ENCODE data around the gene IQCF6. TPM values are rescaled to one million over a fixed set of nuclear protein-coding genes. Genes with fewer than 3 reads are reported as not detected.
"Not testable (repeated sequence)": the region's sequence is repeated elsewhere in the genome, so short reads cannot be mapped to it uniquely, and the experiment has no call there.

IQCF6 gene
- total RNA-seq, 2 experiments from 2014 or later, result not detected

DNA sequence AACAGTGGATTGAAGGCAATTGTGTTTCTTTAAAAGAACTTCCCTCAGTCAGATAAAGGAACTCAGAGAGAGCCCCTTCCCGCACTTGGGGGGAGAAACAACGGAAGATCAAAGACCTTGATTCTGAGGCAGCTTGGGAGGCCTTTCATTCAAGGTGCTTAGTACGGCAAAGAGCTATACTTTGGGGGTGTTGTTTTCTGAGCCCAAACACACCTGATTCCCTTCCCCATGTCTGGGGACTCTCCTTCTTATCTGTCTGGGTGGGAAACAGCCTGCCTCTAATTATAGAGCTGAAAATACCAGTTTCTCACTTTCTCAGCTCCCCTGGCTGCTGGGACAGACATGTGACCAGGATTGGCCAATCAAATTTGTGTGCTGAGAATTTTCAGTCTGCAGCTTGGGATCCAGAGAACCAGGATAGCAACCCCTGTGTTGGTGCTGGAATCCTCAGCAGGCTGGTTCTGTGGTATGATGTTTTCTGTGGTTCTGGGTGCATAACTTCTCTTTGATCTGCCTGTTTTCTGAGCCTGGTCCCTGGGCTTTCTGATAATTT, 19.4 kb upstream of the IQCF6 start:
- no peak overlapping the region for H3K27ac Mint-ChIP-seq
- peaks cover 6% of the 10 kb centered on the region for H3K36me3 Mint-ChIP-seq
- CTCF ChIA-PET, result interaction anchor here (0.7 to 12.1 kb wide), 10 partner anchors 14 to 297 kb away, joined by 3 to 128 read pairs (median 4); partner anchors contain the start of gene DUSP7
- H3K4me1 Mint-ChIP-seq, result peaks cover 43% of the 10 kb centered on the region
- H3K27me3 Mint-ChIP-seq, result peaks cover 19% of the 10 kb centered on the region
- no peak for DNase-seq
- no peak for ATAC-seq
- no peak overlapping the region for H3K4me3 Mint-ChIP-seq
- no peaks in the 10 kb centered on the region for H3K9me3 Mint-ChIP-seq (ENCODE audit: low read depth)

DNA sequence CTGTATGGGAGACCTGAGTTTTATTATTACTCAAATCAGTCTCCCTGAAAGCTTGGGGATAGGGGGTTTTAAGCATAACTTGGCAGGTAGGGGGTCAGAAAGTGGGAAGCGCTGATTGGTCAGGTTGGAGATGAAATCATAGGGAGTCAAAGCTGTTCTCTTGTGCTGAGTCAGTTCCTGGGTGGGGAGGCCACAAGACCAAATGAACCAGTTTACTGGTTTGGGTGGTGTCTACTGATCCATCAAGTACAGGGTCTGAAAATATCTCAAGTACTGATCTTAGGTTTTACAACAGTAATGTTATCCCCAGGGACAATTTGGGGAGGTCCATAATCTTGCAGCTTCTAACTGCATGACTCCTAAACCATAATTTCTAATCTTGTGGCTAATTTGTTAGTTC, 17.8 kb upstream of the IQCF6 start:
- DNase-seq (peak; percentile 86), ATAC-seq (peak; percentile 80)
- peaks cover 39% of the 10 kb centered on the region for H3K4me1 Mint-ChIP-seq
- peak overlapping the region; percentile 75 for H3K27ac Mint-ChIP-seq
- no peak overlapping the region for H3K4me3 Mint-ChIP-seq
- peaks cover 6% of the 10 kb centered on the region for H3K36me3 Mint-ChIP-seq
- peaks cover 19% of the 10 kb centered on the region for H3K27me3 Mint-ChIP-seq
- H3K9me3 Mint-ChIP-seq (ENCODE audit: low read depth), result no peaks in the 10 kb centered on the region
- CTCF ChIA-PET, result interaction anchor here (1.1 to 12.1 kb wide), 6 partner anchors 17 to 295 kb away, joined by 3 to 128 read pairs (median 5); no protein-coding TSS in a partner anchor

DNA sequence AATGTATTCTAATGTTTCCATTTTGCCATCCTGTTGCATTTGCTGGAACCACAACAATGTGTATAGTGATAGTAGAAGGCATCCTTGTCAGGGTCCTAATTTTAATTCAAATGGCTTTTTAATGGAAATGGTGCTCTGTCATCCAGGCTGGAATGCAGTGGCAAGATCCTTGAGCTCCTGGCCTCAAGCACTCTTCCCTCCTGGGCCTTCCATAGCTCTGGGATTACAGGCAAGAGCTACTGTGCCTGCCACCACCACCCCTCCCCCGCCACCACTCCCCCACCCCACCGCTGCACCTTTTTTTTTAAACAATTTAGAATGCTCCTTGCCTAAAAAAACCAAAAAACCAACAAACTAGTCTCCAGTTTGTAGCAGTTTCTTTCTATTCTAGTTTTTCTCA, 15.2 kb upstream of the IQCF6 start:
- peaks cover 7% of the 10 kb centered on the region for H3K36me3 Mint-ChIP-seq
- DNase-seq, result no peak
- H3K27ac Mint-ChIP-seq, result no peak overlapping the region
- peaks cover 19% of the 10 kb centered on the region for H3K27me3 Mint-ChIP-seq
- no peak overlapping the region for H3K4me3 Mint-ChIP-seq
- H3K4me1 Mint-ChIP-seq, result peaks cover 41% of the 10 kb centered on the region
- CTCF ChIA-PET, result no interaction called here
- ATAC-seq, result no peak
- H3K9me3 Mint-ChIP-seq (ENCODE audit: low read depth), result no peaks in the 10 kb centered on the region

DNA sequence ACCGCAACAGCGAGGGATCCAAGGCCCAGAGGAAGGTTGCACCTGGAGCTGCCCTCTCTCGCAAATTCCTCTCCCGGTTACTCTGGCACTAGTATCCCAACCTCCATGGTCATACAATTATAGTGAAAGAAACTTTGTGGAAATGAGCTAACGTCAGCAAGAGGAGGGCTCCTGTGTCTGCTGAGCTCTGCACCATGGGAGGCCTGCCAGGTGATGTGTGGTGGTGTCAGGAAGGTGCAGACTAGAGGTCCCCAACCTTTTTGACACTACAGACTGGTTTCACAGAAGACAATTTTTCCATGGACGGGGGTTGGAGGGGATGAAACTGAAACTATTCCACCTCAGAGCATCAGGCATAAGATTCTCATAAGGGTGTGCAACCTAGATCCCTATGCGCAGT, 13.2 kb upstream of the IQCF6 start:
- Mint-ChIP-seq H3K27ac (no peak overlapping the region), H3K4me3 (no peak overlapping the region), H3K4me1 (peaks cover 34% of the 10 kb centered on the region), H3K36me3 (peaks cover 9% of the 10 kb centered on the region), H3K9me3 (ENCODE audit: low read depth) (no peaks in the 10 kb centered on the region), H3K27me3 (peaks cover 25% of the 10 kb centered on the region)
- no peak for DNase-seq
- CTCF ChIA-PET, result interaction anchor here (1.3 to 2.8 kb wide), 2 partner anchors 9 to 73 kb away, joined by 3 to 11 read pairs; no protein-coding TSS in a partner anchor
- no peak for ATAC-seq

DNA sequence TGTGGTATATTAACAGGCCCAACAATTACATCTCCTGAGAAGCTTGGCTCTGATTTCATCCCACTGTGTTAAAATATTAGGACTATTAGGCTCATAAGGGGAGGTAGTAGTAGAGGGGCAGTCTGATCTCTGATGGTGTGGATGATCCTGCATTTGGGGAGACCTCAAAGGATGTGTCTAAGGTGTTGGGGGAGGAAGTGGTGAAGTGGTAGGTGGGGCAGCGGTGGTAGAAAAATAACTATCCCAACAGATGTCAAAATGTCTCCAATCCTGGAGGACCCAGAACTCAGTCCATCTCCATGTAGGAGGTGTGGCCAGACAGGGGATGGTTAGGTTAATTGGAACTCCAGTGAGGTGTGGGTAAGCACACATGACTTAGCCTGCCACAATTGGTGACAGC, 10.4 kb upstream of the IQCF6 start:
- Mint-ChIP-seq H3K4me3 (no peak overlapping the region), H3K27ac (peak overlapping the region; percentile 35), H3K27me3 (peaks cover 31% of the 10 kb centered on the region), H3K9me3 (ENCODE audit: low read depth) (no peaks in the 10 kb centered on the region), H3K4me1 (peaks cover 22% of the 10 kb centered on the region), H3K36me3 (peaks cover 3% of the 10 kb centered on the region)
- peak; percentile 63 for ATAC-seq
- peak; percentile 51 for DNase-seq
- CTCF ChIA-PET, result interaction anchor here (1.2 to 2.2 kb wide), 3 partner anchors 12 to 70 kb away, joined by 3 to 6 read pairs (median 5); no protein-coding TSS in a partner anchor

DNA sequence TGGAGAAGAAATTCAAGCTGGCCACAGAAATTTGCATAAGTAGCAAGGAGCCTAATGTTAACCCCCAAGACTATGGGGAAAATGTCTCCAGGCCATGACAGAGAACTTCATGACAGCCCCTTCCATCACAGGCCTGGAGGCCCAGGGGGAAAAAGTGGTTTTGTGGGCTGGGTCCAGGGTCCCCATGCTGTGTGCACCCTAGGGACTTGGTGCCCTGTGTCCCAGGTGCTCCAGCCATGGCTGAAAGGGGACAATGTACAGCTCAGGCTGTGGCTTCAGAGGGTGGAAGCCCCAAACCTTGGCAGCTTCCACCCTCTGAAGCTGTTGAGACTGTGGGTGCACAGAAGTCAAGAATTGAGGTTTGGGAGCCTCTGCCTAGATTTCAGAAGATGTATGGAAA, 8.5 kb upstream of the IQCF6 start:
- CTCF ChIA-PET, result interaction anchor here (0.7 to 2.2 kb wide), 3 partner anchors 11 to 65 kb away, joined by 3 to 6 read pairs (median 3); no protein-coding TSS in a partner anchor
- Mint-ChIP-seq H3K27me3 (peaks cover 48% of the 10 kb centered on the region), H3K4me1 (peaks cover 22% of the 10 kb centered on the region)
- ATAC-seq; DNase-seq; H3K36me3 Mint-ChIP-seq; H3K27ac Mint-ChIP-seq; H3K4me3 Mint-ChIP-seq; H3K9me3 Mint-ChIP-seq (ENCODE audit: low read depth): not testable (repeated sequence)

DNA sequence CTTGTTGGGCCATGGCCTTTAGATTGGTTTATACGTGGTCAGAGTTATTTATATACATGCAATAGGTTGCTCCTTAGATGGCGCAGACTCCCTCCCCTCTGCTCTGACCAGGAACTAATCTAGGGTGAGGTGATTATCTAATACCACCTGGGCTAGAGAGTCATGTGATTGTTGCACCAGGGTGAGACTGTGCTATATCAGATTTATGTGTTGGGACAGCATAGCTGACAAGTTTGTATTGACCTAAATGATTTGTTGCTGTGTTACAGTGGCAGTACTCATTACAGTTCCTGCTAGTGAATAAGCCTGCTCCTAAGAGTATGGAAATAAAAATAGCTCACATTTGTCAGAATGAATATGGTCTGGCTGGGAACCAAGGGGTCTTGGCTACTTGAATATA, 7.2 kb upstream of the IQCF6 start:
- Mint-ChIP-seq H3K27me3 (peaks cover 48% of the 10 kb centered on the region), H3K27ac (no peak overlapping the region), H3K4me1 (peaks cover 22% of the 10 kb centered on the region), H3K9me3 (ENCODE audit: low read depth) (no peaks in the 10 kb centered on the region), H3K4me3 (no peak overlapping the region), H3K36me3 (peaks cover 2% of the 10 kb centered on the region)
- DNase-seq (no peak), ATAC-seq (no peak)
- CTCF ChIA-PET, result interaction anchor here (1.0 kb wide), 1 partner anchor 14 kb away, joined by 3 read pairs; no protein-coding TSS in a partner anchor

DNA sequence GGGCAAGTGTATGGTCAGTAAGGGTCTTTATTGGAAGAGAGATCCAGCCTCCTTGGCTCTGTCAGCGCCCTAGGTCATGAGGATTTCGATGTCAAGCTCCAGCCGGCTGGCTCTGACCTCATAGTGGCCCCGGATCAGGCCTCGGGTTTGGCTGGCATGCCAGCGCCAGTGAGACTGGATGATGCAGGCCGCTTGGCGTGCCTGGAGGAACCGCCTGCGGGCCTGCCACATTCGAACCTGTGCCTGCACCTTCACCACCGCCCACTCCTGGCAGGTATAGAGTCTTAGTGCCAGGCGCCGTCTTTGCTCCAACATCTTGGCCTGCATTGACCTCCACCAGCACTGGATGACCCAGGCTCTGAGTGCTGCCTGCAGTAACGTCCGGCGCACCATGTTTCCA, 483 bp downstream of the IQCF6 start:
- peaks cover 22% of the 10 kb centered on the region for H3K27me3 Mint-ChIP-seq
- no peak overlapping the region for H3K27ac Mint-ChIP-seq
- ATAC-seq (no peak), DNase-seq (no peak)
- H3K4me3 Mint-ChIP-seq, result no peak overlapping the region
- no peaks in the 10 kb centered on the region for H3K36me3 Mint-ChIP-seq
- CTCF ChIA-PET, result no interaction called here
- H3K9me3 Mint-ChIP-seq (ENCODE audit: low read depth), result no peaks in the 10 kb centered on the region
- H3K4me1 Mint-ChIP-seq, result no peaks in the 10 kb centered on the region

DNA sequence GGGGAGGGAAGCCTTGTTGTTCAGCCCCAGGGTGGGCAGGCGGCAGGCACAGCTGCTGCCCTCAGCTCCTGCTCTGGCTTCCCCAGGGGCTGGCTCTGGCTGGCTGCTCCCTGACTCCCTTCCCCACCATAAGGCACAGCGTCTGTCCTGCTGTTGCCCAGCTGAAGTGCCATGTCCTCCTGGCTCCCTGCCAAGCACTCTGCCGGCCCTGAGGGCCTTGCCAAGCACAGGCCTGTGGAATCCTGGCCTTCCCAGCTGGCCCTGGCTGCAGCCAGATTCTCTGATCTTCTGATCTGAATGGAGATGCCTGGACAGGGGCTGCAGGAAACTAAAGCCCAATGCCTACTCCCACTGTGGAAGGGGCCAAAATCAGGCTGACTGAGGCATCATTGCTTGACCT, 1.1 kb downstream of the IQCF6 start:
- ATAC-seq (no peak), DNase-seq (no peak)
- no peaks in the 10 kb centered on the region for H3K9me3 Mint-ChIP-seq (ENCODE audit: low read depth)
- peaks cover 22% of the 10 kb centered on the region for H3K27me3 Mint-ChIP-seq
- no peak overlapping the region for H3K27ac Mint-ChIP-seq
- no peaks in the 10 kb centered on the region for H3K36me3 Mint-ChIP-seq
- H3K4me1 Mint-ChIP-seq, result no peaks in the 10 kb centered on the region
- no peak overlapping the region for H3K4me3 Mint-ChIP-seq
- CTCF ChIA-PET, result no interaction called here

DNA sequence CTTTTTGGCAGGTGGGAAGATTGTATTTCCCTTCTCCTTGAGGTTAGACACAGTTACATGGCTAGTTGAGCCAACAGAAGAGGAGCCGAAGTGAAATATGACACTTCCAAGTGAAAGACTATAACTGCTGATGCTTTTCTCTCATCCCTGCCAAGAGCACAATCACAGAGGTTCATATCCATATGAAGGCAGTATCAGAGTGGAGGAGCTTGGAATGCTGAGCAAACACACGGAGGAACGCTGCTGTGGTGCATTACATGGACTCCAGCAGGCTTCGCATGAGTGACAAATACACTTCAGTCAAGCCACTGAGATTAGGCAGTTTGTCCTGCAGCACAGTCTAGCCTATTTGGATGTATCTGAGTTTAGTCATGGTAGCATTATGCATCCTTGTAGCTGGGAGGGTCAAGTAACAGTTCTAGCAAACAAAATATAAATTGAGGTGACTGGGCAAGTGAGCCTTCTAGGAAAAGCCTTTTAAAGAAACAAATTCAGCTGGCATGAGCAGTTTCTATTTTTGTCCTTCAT, 5.4 kb downstream of the IQCF6 start:
- ATAC-seq (no peak), DNase-seq (no peak)
- CTCF ChIA-PET, result no interaction called here
- Mint-ChIP-seq H3K4me1 (no peaks in the 10 kb centered on the region), H3K36me3 (no peaks in the 10 kb centered on the region), H3K4me3 (no peak overlapping the region), H3K27ac (no peak overlapping the region), H3K27me3 (peaks cover 47% of the 10 kb centered on the region), H3K9me3 (ENCODE audit: low read depth) (peaks cover 2% of the 10 kb centered on the region)

DNA sequence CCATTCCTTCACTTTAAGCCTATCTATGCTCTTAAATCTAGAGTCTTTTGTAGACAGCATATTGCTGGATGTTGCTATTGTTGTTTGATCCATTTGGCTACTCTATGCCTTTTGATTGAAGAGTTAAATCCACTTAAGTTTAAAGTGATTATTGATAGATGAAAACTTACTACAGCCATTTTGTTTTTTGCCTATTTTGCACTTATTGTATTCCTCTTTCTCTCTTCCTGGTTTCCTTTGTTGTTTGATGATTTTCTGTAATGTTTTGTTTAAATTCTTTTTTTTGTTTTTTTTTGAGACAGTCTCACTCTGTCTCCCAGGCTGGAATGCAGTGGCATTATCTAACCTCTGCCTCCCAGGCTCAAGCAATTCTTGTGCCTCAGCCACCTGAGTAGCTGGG, 19.8 kb downstream of the IQCF6 start:
- Mint-ChIP-seq H3K27me3 (peaks cover 43% of the 10 kb centered on the region), H3K4me3 (no peak overlapping the region), H3K4me1 (no peaks in the 10 kb centered on the region), H3K9me3 (ENCODE audit: low read depth) (peaks cover 15% of the 10 kb centered on the region), H3K27ac (no peak overlapping the region), H3K36me3 (peaks cover 5% of the 10 kb centered on the region)
- ATAC-seq (no peak), DNase-seq (no peak)
- CTCF ChIA-PET, result no interaction called here

DNA sequence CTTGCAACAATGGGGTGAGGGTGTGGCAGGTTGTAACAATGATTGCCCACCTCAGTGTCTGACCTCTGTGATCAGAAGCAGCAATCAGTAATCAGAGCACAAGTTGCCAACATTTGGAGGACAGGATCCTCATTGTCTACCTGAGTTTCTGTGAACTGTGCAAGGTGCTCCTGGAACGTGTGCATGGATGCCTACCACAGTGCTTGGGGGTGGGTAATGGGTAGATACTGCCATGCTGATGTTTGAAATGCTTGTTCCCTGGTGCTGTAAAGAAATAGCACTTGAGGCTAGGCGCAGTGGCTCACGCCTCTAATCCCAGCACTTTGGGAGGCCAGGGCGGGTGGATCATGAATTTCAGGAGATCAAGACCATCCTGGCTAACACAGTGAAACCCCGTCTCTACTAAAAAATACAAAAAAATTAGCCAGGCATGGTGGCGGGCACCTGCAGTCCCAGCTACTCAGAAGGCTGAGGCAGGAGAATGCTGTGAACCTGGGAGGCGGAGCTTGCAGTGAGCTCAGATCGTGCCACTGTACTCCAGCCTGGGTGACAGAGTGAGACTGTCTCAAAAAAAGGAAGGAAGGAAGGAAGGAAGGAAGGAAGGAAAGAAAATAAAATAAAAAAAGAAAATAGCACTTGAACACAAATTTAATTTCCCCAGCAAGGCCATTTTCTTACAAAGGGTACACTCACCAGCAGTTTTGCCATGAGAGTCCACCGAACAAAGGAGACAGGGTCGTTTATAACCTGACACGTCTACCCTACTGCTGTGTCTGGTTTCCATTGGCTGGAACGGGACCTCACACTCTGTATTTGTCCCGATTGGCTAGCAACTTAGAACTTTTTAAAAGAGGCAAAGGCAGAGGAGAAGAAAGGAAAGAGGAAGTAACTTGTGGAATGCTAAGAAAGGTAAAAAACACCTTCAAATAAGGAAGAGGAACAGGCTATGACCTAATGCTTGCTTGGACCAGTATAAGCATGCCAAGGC, 25.0 kb downstream of the IQCF6 start:
- not testable (repeated sequence) for ATAC-seq, H3K36me3 Mint-ChIP-seq, H3K27ac Mint-ChIP-seq, DNase-seq, H3K4me3 Mint-ChIP-seq
- H3K9me3 Mint-ChIP-seq (ENCODE audit: low read depth), result peaks cover 12% of the 10 kb centered on the region
- H3K4me1 Mint-ChIP-seq, result peaks cover 14% of the 10 kb centered on the region
- H3K27me3 Mint-ChIP-seq, result peaks cover 45% of the 10 kb centered on the region
- CTCF ChIA-PET, result interaction anchor here (0.8 kb wide), 1 partner anchor 43 kb away, joined by 3 read pairs; no protein-coding TSS in a partner anchor

DNA sequence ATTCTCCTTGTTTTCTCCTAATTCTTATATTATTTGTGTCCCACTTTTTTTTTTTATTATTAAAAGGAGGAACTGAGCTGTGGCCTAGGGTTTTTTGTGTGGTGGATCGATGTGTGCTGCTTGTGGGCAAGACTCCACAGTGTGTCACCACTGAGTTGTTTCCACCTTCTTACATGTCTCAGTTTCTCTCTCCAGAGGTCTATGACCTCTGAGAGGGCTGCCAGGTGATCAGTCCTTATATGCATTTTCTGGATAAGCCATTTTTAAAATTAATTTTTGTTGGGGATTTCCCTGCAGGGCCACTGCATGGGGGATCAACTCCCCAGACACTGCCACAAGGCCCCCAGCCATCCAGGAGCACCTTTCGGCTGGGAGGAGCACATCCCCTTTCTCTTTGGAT, 27.8 kb downstream of the IQCF6 start:
- CTCF ChIA-PET, result no interaction called here
- Mint-ChIP-seq H3K27ac (no peak overlapping the region), H3K36me3 (no peaks in the 10 kb centered on the region), H3K4me3 (no peak overlapping the region), H3K9me3 (ENCODE audit: low read depth) (peaks cover 5% of the 10 kb centered on the region), H3K4me1 (peaks cover 14% of the 10 kb centered on the region), H3K27me3 (peaks cover 22% of the 10 kb centered on the region)
- ATAC-seq, result no peak
- no peak for DNase-seq
